ENCODE measurements around the gene ACCS. TPM values are rescaled to one million over a fixed set of nuclear protein-coding genes. Genes with fewer than 3 reads are reported as not detected.

The ACCS gene, protein sequence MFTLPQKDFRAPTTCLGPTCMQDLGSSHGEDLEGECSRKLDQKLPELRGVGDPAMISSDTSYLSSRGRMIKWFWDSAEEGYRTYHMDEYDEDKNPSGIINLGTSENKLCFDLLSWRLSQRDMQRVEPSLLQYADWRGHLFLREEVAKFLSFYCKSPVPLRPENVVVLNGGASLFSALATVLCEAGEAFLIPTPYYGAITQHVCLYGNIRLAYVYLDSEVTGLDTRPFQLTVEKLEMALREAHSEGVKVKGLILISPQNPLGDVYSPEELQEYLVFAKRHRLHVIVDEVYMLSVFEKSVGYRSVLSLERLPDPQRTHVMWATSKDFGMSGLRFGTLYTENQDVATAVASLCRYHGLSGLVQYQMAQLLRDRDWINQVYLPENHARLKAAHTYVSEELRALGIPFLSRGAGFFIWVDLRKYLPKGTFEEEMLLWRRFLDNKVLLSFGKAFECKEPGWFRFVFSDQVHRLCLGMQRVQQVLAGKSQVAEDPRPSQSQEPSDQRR
- 2.4 and 2.8 TPM in 2 replicates for total RNA-seq

DNA sequence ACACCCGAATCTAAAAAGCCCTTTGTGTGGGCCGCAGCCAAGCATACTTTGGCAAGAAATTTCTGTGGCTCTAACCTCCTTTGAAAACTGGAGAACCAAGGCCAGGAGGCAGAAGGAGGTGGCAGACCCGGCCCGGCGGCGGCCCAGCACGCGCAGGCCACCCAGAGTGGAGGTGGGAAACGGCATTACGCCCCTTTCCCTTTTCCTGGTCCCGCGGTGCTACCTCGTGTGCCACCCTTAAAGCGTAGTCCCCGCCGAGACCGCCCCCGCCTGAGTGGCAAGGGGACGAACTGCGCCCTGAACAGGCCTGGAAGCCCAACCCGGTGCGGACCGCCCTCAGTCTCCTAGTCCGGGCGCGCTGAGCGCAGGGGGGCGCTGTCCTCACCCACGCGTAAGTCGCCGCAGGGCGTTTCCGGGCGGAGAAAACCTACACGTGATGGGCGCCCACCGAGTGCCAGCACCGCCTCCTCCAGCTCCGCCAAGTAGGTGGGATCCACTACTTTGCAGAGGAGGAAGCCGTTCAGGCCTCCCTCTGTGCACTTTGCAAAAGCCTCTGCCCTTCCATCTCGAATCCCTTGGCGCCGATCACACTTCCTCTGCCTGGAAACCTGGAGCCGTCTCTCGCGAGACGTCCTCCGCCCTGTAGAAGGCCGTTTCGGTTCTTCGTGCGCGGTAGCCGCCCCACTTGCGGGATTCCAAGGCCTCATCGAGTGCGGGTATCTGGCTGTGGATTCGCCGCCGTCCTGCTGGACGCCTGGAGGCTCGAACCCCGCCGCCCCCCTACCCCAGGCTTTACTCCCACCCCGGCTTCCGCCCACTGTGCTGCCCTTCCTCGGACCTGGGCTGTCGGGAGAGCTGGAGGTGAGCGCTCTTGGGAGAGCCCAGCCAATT lies at the start of gene ACCS:
TSS of gene ACCS (plus strand) at position 430 of the 891 bp plus-strand sequence. CDS start 1,358 bp downstream, outside the sequence.
- peak; percentile 78 for DNase-seq (ENCODE audit: low read depth, low spot score)

DNA sequence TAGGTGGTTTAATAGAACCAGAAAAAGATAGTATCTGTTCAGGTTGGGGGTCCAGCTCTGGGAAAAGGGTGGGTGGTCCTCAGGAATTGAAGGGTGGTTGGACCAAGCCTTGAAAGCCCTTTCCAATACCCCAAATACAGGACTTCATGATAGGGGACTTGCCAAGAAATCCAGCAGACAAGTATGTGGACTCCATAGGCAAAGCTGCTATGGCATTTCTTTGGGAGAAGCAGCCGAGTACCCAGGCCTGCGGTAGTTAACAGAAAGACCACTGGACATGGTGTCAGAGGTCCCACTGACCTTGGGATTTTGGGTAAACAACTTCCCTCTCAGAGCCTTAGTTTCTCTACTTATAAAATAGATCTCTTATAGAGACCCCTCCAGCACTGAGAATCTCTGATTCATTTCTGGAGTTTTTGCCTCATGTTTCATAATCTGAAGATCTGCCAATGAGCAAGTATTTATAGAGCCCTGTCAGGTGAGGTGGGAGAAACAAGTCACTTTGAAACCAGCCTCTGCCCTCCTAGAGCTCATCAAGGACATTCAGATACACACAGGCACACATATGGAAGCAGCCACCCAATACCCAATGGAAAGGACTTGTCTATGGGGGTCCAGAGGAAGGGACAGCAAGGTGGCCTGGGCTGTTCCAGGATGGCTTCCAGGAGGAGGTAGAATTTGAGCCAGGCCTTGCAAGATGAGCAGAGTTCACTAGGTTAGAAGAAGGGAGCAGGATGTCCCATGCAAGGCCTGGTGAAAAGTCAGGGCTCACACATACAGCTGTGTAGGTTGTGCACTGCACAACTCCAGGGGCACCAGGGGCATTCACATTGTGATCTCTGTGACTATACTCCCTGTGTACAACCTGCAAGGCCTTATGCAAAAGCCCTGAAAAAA lies 49.3 kb upstream of the ACCS start:
- no peak for DNase-seq (ENCODE audit: low read depth, low spot score)

- no peak for DNase-seq (ENCODE audit: low read depth, low spot score)
Measured at GRCh38 chr11:44017443-44018126, 48.5 kb upstream of the ACCS start.

DNA sequence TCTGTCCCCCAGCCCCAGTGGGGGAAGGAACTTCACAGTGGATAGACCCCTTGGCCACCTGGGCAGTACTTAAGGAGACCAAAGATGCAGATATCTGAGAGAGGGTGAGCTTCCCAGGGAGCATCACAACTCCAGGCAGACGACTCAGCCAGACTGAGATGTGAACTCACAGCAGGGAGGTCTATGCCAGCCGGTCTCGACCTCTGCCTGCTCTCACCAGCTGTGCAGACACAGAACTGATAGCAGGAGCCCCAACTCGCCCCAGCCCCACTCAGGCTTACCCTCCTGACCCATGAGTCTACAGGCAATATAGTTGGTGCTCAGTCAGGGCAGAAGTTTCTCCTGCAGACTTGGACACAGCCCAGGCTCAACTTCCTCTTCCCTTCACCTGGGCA lies 47.9 kb upstream of the ACCS start:
- no peak for DNase-seq (ENCODE audit: low read depth, low spot score)

- DNase-seq (ENCODE audit: low read depth, low spot score), result no peak
Measured at GRCh38 chr11:44018829-44019228, 47.2 kb upstream of the ACCS start.

- DNase-seq (ENCODE audit: low read depth, low spot score), result no peak
Measured at GRCh38 chr11:44024977-44025376, 41.1 kb upstream of the ACCS start.

DNA sequence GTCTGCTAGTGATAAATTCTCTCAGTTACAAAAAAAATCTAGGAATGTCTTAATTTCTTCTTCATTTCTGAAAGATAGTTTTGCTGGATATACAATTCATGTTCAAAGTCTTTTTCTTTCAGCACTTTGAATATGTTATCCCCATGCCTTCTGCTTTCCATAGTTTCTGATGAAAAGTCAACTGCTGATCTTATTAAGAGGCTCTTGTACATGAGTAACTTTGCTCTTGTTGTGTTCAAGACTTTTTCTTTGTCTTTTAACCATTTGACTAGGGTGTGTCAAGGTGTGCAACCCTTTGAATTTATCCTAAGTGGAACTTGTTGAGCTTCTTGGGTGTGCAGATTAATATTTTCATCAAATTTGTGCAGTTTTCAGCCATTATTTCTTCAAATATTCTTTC lies 40.3 kb upstream of the ACCS start:
- no peak for DNase-seq (ENCODE audit: low read depth, low spot score)

DNA sequence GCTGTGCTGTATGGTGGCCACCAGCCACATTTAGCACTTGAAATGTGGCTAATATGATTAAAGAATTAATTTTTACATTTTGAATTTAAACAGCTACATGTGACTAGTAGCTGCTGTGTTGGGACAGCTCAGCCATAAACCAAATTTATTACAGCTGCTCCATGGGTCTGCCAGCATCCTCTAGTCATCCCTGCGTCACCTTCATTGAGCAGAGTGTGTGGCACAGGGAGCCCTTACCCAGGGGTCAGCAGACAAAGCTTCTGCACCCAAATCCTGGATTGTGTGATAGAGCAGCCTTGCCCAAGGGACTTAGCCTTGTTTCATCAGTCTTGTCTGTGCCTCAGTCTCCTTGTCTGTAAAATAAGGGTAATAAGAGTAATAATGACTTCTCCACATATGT lies 37.7 kb upstream of the ACCS start:
- DNase-seq (ENCODE audit: low read depth, low spot score), result no peak

GRCh38 chr11:44028816-44029506 lies 37.1 kb upstream of the ACCS start:
- DNase-seq (ENCODE audit: low read depth, low spot score), result no peak

DNA sequence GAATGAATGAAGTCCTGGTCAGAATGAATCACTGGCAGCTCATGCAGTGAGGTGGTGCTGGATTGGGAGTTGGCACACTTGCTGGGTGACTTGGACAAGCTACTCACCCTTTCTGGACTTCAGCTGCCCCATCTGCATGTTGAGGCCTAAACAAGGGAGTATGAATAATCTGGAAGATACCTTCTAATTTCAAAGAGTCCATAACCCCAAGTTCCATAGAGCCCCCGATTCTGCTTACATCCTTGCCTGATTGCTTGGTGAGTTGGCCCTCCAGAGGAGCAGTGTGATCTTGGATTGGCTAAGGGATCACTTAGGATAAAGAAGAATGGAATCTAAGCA lies 36.6 kb upstream of the ACCS start:
- no peak for DNase-seq (ENCODE audit: low read depth, low spot score)

DNA sequence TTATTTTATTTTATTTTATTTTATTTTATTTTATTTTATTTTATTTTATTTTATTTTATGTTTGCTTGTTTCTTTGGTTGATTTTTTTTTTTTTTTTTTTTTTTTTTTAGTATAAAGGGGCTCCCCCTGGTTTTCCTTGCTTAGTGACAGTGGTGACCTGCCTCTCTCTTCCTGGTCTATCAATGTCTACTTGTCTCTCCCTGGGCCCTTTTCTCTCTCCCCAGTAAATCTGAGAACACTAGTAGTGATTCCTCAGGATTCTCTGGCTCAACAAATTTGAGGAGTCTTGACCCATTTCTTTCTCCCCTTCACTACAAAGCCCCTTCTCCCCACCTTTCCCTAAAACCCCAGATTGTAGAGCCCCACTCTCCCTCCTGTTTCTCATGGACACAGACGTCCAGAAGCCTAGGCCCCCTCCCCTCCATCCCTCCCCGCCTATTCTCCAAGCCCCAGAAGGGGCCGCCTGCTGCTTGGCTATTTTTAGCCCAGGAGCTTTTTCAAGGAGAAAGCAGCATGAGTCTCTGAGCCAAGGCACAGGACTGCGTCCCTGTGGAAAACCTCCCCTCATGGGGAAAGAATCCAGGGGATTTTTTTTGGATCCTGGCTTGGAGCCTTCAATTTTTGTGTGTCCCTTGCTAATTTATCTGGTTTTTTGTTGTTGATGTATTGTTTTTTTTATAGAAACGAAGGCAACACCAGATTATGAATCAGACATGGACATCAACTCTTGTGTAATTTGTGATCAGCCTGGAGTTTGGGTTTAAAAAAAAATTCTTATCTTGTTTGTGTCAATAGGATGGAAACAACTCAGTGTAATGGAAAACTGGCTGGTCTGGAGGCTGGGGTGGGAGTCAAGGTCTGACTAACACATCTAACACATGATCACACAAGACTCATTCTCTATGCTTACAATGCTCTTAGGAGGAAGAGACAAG lies 35.8 kb upstream of the ACCS start:
- no peak for DNase-seq (ENCODE audit: low read depth, low spot score)

DNA sequence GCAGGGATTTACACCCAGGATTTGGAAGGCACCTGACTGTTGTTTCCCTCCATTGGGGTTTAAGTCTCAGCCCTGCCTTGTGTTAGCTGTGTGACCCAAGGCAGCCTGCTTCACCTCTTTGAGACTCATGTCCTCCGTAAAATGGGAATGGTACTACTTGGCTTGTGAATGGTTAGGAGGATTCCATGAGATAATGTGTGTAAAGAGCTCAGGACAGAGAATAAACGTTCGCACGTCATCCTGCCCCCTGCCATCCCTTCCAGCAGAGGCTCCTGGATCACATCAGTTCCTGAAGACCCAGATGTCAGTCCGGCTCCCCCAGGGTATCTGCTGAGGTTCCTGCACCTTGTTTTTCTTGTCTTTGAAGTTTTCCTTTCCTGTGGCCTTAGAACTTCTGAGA lies 35.1 kb upstream of the ACCS start:
- DNase-seq (ENCODE audit: low read depth, low spot score), result no peak

DNA sequence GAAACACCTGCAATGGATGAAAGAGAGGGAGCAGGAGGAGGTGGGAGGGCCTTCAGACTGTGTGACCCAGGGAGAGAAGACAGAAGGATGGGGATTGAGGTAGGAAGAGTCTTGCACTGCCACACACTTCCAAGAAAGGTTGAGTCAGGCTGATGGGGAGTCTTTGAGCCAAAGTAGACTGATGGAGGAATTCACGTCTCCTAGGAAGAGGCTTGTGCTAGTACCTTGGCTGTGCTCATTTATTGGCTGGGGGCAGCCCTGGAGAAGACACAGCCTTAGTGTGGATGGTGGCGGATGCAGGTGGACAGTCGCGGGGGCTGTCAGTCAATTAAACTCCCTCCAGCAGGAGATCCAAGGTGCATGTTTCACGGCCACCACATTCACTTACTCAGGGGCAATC lies 34.5 kb upstream of the ACCS start:
- no peak for DNase-seq (ENCODE audit: low read depth, low spot score)

GRCh38 chr11:44032299-44033085 lies 33.6 kb upstream of the ACCS start:
- no peak for DNase-seq (ENCODE audit: low read depth, low spot score)

DNA sequence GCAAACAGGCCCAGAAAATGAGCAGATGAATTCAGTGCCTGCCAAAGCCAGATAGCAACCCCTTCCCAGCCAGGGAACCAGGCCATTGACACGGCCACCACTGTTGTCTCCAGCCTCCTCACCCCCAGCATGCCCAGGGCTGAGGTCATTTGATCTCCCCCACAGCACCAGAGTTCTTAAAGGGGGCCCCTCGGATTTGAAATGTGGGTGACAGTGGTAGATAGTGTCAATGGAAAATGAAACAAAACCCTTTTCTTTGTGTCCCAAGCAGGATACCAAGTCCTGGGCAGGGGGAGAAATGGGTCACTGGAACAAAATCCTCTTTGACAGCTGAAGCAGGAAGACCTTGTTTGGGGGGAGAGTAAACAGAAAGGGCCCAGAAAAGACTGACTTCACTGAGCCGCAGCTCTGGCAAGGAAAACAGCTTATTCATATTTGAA lies 32.6 kb upstream of the ACCS start:
- DNase-seq (ENCODE audit: low read depth, low spot score), result no peak

DNA sequence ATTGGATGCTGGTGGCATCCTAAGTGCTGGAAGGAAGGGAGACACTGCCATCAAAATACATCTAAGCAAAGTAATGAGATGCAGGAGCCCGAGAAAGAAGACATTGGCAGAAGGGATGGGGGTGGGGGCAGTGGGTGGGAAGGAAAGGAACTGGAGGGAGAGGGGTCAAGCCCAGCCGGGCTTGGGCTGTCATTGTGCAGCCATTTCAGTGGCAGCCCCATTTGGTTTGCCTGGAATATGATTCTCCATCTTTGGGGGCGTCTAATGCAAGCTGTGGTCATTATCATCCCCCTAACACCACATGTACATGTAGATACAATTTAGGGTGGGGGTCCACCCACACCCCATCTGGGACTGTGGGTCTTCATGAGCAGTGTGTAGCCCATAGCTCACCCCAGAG lies 32.2 kb upstream of the ACCS start:
- no peak for DNase-seq (ENCODE audit: low read depth, low spot score)

GRCh38 chr11:44034639-44035038 lies 31.4 kb upstream of the ACCS start:
- DNase-seq (ENCODE audit: low read depth, low spot score), result no peak
